Keratinocyte (primary cell): ENCODE data around the gene CTDSP2.

Experiments
- CTCF ChIP-seq, 3 experiments: IDR thresholded peaks in 1 of 3; conservative IDR thresholded peaks in 1 of 3; optimal IDR thresholded peaks in 1 of 3; 2 replicates in 2 of 3; 3 replicates in 1 of 3; pipeline versions ENCODE3 to v1.5.1; 2011; ENCODE audit warnings: low read length in 3 of 3, mild to moderate bottlenecking in 3 of 3, moderate library complexity in 2 of 3, control low read depth in 1 of 3, inconsistent platforms in 1 of 3; ENCODE audit not compliant: insufficient read depth in 2 of 3; ENCODE audit errors: extremely low read depth in 1 of 3
- EZH2 ChIP-seq: IDR thresholded peaks from one replicate; pipeline ENCODE4 v1.6.1; 2012; ENCODE audit warnings: inconsistent platforms, mild to moderate bottlenecking, low read length, moderate library complexity

GRCh38 chr12:57885207-57885606, 38.7 kb upstream of the CTDSP2 start:
- TF ChIP-seq CTCF (optimal IDR thresholded peaks at IDR 0.05 in 1 of 3, IDR thresholded peaks at IDR 0.05 in 1 of 3, conservative IDR thresholded peaks at IDR 0.05 in 1 of 3; ENCODE audit: extremely low read depth in 1 of 3, insufficient read depth in 2 of 3, low read length in 3 of 3) (no peak), EZH2 (no peak)
